CD4-positive, alpha-beta T cell treated with Interleukin-6 at 100 ng/mL for 8 hours (primary cell): ENCODE results near the gene NRL.
"Not testable (repeated sequence)": the region's sequence is repeated elsewhere in the genome, so short reads cannot be mapped to it uniquely, and the experiment has no call there.

Source experiments
- DNase-seq: peaks from one replicate; pipeline ENCODE4 v3.0.0-alpha.2; 2020; ENCODE audit warnings: mixed read lengths, low spot score

NRL gene

GRCh38 chr14:24051789-24052655, 62.7 kb downstream of the NRL start, which contains the start of gene CARMIL3:
Gene CARMIL3, plus strand, starts transcription at chr14:24052009. Its CDS starts 145 bp downstream, at chr14:24052154.
- DNase-seq = peak; percentile 58

DNA sequence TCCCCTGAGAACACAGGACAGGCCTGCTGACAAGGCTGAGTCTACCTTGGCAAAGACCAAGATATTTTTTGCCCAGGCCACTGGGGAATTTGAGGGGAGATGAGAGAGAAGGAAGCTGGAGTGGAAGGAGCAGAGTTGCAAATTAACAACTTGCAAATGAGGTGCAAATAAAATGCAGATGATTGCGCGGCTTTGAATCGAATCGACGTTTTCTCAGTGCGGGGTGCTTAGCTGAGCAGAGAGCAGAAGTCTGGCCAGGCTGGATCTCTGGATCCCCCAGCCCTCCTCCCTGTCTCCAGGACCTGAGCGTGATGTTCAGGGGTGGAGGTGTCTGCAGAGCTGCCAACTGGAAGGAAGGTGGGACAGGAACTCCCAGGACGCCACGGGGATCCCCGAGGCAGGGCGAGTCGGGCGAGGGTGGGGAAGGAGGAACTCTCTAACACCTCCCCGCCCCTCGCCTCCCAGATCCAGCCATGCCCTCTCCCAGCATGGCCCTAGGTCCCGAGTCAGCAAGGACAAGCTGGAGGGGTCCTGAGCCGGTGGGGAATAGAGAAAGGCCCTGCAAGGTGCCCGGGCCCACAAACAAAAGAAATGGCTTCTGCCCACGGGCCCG, 63.5 kb downstream of the NRL start:
- DNase-seq = no peak

DNA sequence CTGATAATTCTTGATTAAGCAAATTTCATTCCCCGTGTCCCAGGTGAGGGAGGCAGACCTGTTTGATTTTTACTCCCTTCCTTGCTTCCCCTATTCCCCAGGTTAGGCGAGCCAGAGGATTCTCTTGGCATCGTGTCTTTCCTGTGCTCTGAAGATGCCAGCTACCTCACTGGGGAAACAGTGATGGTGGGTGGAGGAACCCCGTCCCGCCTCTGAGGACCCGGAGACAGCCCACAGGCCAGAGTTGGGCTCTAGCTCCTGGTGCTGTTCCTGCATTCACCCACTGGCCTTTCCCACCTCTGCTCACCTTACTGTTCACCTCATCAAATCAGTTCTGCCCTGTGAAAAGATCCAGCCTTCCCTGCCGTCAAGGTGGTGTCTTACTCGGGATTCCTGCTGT, 64.0 kb downstream of the NRL start:
- not testable (repeated sequence) for DNase-seq

- DNase-seq = not testable (repeated sequence)
These were observed 65.7 kb downstream of the NRL start for GRCh38 chr14:24049002-24049401.

- DNase-seq = no peak
These were observed 72.0 kb downstream of the NRL start for GRCh38 chr14:24042746-24043145.

GRCh38 chr14:24040692-24041091, 74.1 kb downstream of the NRL start:
- no peak for DNase-seq

DNA sequence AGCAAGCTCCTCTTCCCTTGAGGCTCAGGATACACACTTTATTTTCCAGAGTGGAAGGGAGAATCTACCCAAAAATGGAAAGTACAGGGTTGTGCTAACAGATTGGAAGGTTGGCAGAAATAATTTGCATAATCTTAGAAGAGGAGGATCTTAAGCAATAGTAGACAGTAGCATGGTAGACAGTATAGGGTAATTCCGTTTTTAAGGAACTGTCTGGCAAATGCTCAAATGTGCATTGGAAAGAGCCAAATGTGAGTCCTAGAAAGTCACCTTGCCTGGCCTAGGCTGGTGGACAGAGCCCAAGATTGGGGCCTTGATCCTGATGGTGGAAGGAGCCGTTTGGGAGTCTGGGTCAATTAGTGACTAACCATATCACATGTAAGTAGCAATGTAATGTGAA, 76.1 kb downstream of the NRL start:
- no peak for DNase-seq

- DNase-seq = no peak
These were observed 77.1 kb downstream of the NRL start for GRCh38 chr14:24037658-24038037.

- DNase-seq = not testable (repeated sequence)
These were observed 77.6 kb downstream of the NRL start for GRCh38 chr14:24036963-24037657.

GRCh38 chr14:24036169-24036962, 78.4 kb downstream of the NRL start:
- peak; percentile 64 for DNase-seq

GRCh38 chr14:24035769-24036168, 79.0 kb downstream of the NRL start:
- DNase-seq = not testable (repeated sequence)

GRCh38 chr14:24032727-24033418, 81.9 kb downstream of the NRL start:
- no peak for DNase-seq

DNA sequence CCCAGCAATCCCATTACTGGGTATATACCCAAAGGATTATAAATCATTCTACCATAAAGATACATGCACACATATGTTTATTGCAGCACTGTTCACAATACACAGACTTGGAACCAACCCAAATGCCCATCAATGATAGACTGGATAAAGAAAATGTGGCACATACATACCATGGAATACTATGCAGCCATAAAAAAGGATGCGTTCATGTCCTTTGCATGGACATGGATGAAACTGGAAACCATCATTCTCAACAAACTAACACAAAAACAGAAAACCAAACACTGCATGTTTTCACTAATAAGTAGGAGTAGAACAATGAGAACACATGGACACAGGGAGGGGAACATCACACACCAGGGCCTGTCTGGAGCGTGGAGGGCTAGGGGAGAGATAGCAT, 83.4 kb downstream of the NRL start:
- not testable (repeated sequence) for DNase-seq

- not testable (repeated sequence) for DNase-seq
These were observed 85.1 kb downstream of the NRL start for GRCh38 chr14:24029687-24030086.
